B cell (primary cell): ENCODE results near the gene MUTYH.

ENCODE experiments used
- EZH2 ChIP-seq: IDR thresholded peaks from 2 replicates; pipeline ENCODE4 v1.6.1; 2012; ENCODE audit warnings: borderline replicate concordance, low read depth, mild to moderate bottlenecking, moderate library complexity, low read length; ENCODE audit not compliant: insufficient read depth, poor library complexity, severe bottlenecking
- TF ChIP-seq, protein P1 (sequence below): fragments of 200-600 bp; IDR thresholded peaks from one replicate; pipeline ENCODE4 v1.8.0; 2022; ENCODE audit warnings: antibody characterized with exemption, mild to moderate bottlenecking

DNA sequence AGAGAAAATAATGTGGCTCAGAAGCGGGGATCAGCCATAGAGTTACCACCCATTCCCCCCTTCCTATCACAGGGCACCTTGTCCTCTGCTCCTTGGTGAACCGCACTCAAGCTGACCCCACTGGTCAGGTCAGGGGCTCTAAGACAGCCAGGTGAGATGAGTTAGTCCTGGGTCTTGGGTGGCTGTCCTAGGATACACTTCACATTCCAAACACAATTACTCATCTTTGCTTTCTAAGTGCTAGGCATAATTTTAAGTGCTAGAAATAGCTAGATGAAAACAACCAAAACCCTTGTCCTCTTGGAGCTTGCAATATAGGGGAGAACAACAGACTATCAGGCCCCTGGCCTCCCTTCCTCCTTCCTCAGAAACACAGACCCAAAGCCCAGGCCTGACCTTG, 7.8 kb upstream of the MUTYH start:
- no peak for TF ChIP-seq EZH2
- TF ChIP-seq, protein P1, sequence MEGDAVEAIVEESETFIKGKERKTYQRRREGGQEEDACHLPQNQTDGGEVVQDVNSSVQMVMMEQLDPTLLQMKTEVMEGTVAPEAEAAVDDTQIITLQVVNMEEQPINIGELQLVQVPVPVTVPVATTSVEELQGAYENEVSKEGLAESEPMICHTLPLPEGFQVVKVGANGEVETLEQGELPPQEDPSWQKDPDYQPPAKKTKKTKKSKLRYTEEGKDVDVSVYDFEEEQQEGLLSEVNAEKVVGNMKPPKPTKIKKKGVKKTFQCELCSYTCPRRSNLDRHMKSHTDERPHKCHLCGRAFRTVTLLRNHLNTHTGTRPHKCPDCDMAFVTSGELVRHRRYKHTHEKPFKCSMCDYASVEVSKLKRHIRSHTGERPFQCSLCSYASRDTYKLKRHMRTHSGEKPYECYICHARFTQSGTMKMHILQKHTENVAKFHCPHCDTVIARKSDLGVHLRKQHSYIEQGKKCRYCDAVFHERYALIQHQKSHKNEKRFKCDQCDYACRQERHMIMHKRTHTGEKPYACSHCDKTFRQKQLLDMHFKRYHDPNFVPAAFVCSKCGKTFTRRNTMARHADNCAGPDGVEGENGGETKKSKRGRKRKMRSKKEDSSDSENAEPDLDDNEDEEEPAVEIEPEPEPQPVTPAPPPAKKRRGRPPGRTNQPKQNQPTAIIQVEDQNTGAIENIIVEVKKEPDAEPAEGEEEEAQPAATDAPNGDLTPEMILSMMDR: no peak
